ENCODE measurements around the gene SELENON. TPM values are rescaled to one million over a fixed set of nuclear protein-coding genes. Genes with fewer than 3 reads are reported as not detected.

The SELENON gene, protein sequence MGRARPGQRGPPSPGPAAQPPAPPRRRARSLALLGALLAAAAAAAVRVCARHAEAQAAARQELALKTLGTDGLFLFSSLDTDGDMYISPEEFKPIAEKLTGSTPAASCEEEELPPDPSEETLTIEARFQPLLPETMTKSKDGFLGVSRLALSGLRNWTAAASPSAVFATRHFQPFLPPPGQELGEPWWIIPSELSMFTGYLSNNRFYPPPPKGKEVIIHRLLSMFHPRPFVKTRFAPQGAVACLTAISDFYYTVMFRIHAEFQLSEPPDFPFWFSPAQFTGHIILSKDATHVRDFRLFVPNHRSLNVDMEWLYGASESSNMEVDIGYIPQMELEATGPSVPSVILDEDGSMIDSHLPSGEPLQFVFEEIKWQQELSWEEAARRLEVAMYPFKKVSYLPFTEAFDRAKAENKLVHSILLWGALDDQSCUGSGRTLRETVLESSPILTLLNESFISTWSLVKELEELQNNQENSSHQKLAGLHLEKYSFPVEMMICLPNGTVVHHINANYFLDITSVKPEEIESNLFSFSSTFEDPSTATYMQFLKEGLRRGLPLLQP
- total RNA-seq = 14.3 and 22.9 TPM in 2 replicates

DNA sequence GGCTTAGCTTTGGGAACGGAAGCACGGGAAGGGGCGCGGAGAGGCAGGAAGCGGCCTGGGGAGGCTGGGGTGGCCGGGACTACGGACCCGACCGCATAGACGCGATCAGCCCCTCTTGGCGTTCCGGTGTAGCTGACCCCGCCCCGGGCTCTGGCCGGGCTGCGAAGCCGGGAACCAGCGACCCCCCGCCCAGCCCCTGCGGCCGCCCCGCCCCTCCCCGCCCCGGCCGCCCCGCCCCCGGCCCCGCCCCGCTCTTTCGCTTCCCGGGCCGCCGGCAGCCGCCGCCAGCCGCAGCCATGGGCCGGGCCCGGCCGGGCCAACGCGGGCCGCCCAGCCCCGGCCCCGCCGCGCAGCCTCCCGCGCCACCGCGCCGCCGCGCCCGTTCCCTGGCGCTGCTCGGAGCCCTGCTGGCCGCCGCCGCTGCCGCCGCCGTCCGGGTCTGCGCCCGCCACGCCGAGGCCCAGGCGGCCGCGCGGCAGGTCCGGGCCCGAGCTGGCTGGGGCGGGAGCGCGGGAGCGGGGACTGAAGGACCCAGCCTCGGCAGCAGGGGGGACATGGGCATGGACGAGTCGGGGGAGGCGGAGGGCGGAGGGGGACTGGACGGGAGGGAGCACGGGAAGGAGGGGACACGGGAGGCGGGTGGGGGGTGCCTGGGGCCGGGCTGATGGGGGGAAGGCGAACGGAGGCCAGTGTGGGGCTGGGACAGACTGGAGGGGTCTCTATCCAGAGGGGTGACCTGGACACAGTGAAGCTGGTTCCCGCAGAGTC, at the start of gene SELENON:
TSS of gene SELENON (plus strand) at position 259 of the 768 bp plus-strand sequence. CDS start at position 297, 38 bp downstream.

DNA sequence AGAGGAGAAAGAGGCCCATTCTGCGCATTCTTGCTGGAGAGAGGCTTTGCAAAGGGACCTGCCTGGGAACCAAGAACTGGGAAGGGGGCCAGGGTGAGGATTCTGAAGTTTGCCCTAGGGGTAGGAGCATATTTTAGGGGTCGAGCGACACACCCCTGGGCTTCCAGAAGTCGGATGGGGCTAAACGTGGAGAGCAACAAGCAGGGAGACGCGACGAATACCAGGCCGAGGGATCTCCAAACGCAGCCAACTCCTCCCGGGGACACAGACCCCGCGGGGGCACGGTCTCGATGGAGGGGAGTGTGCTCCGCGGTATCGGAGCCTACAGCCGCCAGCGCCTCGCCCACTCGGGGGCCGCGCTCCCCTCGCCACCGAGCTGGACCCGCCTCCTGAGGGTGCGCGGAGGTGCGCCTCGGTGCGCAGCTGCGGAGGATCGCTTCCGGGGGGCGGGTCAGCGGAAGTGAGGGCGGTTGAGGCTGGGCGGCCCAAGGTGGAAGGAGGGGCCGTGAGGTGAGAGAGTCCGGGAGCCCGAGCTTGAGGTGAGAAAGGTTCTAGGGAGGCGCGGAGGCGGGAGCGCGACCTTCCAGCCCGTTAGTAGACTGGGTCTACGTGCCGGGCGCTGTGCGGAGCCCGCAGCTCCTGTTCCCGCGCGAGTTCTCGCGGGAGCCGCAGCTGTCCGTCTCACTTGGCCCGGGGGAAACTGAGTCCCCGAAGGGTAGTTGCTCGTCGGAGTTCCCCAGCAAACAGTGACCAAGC, 19.7 kb downstream of the SELENON start, which contains the start of gene MTFR1L:
TSS of gene MTFR1L (plus strand) at position 464 of the 756 bp plus-strand sequence. CDS start 3,151 bp downstream, outside the sequence.

GRCh38 chr1:25858906-25859789, 59.2 kb downstream of the SELENON start, which contains the start of gene AUNIP:
TSS of gene AUNIP (minus strand) at chr1:25859457. CDS start at chr1:25859357, 100 bp downstream.

Other genes with a start within 250 kb of the SELENON start
- gene MAN1C1, start 183.4 kb upstream of the SELENON start, total RNA-seq = 2.4 and 12.2 TPM in 2 replicates
- 32.1 and 34.2 TPM in 2 replicates for gene MTFR1L, start 19.8 kb downstream of the SELENON start, total RNA-seq
- 1.7 and 5.6 TPM in 2 replicates for gene AUNIP, start 59.3 kb downstream of the SELENON start, total RNA-seq
- gene PAQR7, start 75.5 kb downstream of the SELENON start, total RNA-seq = 8.0 and 9.6 TPM in 2 replicates
- gene STMN1, start 106.2 kb downstream of the SELENON start, total RNA-seq = 72.4 and 192 TPM in 2 replicates
- gene PAFAH2, start 197.9 kb downstream of the SELENON start, total RNA-seq = 7.7 and 9.4 TPM in 2 replicates
- 0.44 and 0.75 TPM in 2 replicates for gene EXTL1, start 221.6 kb downstream of the SELENON start, total RNA-seq
- not detected in 2 replicates for gene SLC30A2, start 245.9 kb downstream of the SELENON start, total RNA-seq

All from uterine smooth muscle cell (primary cell).